ENCODE results near the gene CDC34.

CDC34 gene

DNA sequence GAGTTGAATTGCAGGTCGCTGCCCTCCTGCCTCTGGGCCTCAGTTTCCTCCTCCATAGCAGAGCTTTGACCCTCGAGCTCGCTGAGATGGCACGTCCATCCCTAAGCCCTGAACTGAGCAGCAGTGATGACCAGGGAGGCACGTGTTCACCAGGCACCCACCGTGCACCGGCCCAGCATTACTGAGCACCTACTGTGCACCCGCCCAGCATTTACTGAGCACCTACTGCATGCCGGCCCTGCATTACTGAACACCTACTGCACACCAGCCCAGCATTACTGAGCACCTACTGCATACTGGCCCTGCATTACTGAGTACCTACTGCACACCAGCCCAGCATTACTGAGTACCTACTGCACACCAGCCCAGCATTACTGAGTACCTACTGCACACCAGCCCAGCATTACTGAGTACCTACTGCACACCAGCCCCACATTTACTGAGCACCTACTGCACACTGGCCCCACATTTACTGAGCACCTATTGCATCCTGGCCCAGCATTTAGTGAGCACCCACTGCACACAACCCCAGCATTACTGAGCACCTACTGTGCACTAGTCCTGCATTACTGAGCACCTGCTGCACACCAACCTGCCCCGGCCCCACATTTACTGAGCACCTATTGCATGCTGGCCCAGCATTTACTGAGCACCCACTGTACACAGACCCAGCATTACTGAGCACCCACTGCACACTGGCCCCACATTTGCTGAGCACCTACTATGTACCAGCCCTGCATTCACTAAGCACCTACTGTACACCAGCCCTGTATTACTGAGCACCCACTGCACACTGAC lies 18.0 kb upstream of the CDC34 start:
- H3K4me1 ChIP-seq (ENCODE audit: control insufficient read depth in 1 of 2, insufficient read depth in 1 of 2, low read depth in 1 of 2, low read length in 1 of 2), result peaks cover 15 to 16% of the 10 kb centered on the region in 2 experiments
- no peak overlapping the region for H3K27ac ChIP-seq
- H3K36me3 ChIP-seq, result peaks cover 9% of the 10 kb centered on the region
- TF ChIP-seq, protein P1, sequence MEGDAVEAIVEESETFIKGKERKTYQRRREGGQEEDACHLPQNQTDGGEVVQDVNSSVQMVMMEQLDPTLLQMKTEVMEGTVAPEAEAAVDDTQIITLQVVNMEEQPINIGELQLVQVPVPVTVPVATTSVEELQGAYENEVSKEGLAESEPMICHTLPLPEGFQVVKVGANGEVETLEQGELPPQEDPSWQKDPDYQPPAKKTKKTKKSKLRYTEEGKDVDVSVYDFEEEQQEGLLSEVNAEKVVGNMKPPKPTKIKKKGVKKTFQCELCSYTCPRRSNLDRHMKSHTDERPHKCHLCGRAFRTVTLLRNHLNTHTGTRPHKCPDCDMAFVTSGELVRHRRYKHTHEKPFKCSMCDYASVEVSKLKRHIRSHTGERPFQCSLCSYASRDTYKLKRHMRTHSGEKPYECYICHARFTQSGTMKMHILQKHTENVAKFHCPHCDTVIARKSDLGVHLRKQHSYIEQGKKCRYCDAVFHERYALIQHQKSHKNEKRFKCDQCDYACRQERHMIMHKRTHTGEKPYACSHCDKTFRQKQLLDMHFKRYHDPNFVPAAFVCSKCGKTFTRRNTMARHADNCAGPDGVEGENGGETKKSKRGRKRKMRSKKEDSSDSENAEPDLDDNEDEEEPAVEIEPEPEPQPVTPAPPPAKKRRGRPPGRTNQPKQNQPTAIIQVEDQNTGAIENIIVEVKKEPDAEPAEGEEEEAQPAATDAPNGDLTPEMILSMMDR (IDR thresholded peaks at IDR 0.05), result no peak
- H3K9me3 ChIP-seq, result no peaks in the 10 kb centered on the region
- peaks cover 25% of the 10 kb centered on the region for H3K27me3 ChIP-seq
- H3K4me3 ChIP-seq (ENCODE audit: low read depth in 1 of 2, low read length in 1 of 2), result no peak overlapping the region

DNA sequence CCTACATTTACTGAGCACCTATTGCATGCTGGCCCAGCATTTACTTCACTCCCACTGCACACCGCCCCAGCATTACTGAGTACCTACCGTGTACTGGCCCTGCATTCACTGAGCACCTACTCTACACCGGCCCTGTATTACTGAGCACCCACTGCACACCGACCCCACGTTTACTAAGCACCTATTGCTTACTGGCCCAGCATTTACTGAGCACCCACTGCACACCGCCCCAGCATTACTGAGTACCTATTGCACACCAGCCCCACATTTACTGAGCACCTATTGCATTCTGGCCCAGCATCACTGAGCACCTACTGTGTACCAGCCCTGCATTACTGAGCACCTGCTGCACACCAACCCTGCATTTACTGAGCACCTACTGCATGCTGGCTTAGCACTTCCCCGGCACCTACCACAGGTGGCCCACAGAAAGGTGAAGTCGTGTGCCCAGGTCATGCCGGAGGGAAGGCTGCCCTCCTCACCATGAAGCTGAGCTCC lies 17.3 kb upstream of the CDC34 start:
- Histone ChIP-seq H3K27me3 (peaks cover 32% of the 10 kb centered on the region), H3K36me3 (peaks cover 9% of the 10 kb centered on the region), H3K27ac (no peak overlapping the region), H3K4me3 (ENCODE audit: low read depth in 1 of 2, low read length in 1 of 2) (no peak overlapping the region), H3K9me3 (no peaks in the 10 kb centered on the region), H3K4me1 (ENCODE audit: control insufficient read depth in 1 of 2, insufficient read depth in 1 of 2, low read depth in 1 of 2, low read length in 1 of 2) (peaks cover 15 to 16% of the 10 kb centered on the region in 2 experiments)
- TF ChIP-seq, protein P1 (IDR thresholded peaks at IDR 0.05), result no peak

DNA sequence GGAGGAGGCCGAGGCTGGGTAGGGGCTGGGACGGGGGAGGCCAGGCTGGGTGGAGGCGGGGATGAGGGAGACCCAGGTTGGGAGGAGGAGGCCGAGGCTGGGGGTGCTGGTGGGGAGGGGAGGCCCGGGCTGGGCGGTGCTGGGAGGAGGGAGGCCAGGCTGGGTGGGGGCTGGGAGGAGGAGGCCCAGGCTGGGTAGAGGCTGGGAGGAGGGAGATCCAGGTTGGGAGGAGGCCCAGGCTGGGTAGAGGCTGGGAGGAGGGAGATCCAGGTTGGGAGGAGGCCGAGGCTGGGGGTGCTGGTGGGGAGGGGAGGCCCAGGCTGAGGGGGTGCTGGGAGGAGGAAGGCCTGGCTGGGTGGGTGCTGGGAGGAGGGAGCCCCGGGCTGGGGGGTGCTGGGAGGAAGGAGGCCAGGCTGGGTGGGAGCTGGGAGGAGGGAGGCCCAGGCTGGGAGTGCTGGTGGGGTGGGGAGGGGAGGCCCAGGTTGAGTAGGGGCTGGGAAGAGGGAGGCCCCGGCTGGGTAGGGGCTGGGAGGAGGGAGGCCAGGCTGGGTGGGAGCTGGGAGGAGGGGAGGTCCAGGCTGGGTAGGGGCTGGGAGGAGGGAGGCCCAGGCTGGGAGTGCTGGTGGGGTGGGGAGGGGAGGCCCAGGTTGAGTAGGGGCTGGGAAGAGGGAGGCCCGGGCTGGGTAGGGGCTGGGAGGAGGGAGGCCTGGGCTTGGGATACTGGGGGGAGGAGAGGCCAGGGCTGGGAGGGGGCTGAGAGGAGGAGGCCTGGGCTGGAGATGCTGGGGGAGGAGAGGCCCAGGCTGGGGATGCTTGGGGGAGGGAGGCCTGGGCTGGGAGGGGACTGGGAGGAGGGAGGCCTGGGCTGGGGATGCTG lies 13.6 kb upstream of the CDC34 start:
- Histone ChIP-seq H3K27me3 (peaks cover 23% of the 10 kb centered on the region), H3K27ac (no peak overlapping the region), H3K4me1 (ENCODE audit: control insufficient read depth in 1 of 2, insufficient read depth in 1 of 2, low read depth in 1 of 2, low read length in 1 of 2) (no peaks in the 10 kb centered on the region), H3K9me3 (no peaks in the 10 kb centered on the region), H3K4me3 (ENCODE audit: low read depth in 1 of 2, low read length in 1 of 2) (no peak overlapping the region), H3K36me3 (peaks cover 16% of the 10 kb centered on the region)
- TF ChIP-seq, protein P1 (IDR thresholded peaks at IDR 0.05), result no peak

DNA sequence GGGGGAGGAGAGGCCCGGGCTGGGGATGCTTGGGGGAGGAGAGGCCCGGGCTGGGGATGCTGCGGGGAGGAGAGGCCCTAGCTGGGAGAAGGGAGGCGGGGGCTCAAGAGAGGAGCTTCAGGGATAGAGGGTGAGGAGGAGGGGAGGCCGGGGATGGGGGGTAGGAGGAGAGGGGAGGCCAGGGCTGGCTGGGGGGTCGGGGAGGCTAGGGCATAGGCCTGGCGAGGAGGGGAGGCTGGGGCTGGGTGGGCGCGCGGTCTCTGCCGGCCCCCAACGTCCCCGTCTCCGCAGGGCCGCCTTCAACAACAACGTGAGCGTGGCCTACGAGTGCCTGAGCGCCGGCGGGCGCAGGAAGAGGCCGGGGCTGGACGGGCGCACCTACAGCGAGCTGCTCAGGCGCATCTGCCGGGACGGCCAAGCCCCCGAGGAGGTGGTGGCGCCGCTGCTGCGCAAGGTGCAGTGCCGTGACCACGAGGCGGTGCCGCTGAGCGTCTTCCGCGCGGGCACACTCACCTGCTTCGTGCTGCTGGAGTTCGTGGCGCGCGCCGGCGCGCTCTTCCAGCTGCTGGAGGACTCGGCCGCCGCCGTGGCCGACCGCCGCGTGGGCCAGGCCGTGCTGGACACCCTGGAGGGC lies 12.8 kb upstream of the CDC34 start:
- H3K27me3 ChIP-seq, result peaks cover 21% of the 10 kb centered on the region
- TF ChIP-seq, protein P1 (IDR thresholded peaks at IDR 0.05), result no peak
- H3K4me3 ChIP-seq (ENCODE audit: low read depth in 1 of 2, low read length in 1 of 2), result no peak overlapping the region

DNA sequence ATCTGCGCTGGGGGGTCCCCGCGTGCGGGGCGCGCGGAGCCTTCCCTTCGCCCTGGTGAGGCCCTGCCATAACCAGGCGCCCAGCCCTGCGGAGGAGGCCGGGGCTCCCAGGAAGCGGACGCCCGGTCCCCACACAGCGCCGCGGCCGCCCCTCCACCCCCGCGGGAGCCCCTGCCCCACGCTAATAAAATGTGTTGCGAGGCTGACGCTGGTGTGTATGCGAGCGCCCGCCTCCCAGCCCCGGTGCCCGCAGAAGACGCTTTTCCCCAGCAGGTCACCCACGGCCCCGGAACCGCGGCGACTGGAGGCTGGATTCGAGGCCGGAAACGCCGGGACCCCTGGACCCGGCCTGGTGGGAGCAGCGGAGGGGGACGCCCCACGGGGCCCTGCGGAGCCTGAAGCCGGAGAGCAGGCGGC lies 12.1 kb upstream of the CDC34 start:
- no peaks in the 10 kb centered on the region for H3K4me1 ChIP-seq (ENCODE audit: control insufficient read depth in 1 of 2, insufficient read depth in 1 of 2, low read depth in 1 of 2, low read length in 1 of 2)
- H3K4me3 ChIP-seq (ENCODE audit: low read depth in 1 of 2, low read length in 1 of 2), result no peak overlapping the region
- peaks cover 6% of the 10 kb centered on the region for H3K36me3 ChIP-seq
- no peak overlapping the region for H3K27ac ChIP-seq
- H3K9me3 ChIP-seq, result no peaks in the 10 kb centered on the region
- TF ChIP-seq, protein P1 (IDR thresholded peaks at IDR 0.05), result no peak
- H3K27me3 ChIP-seq, result peaks cover 21% of the 10 kb centered on the region

More for the DNA sequence above, 12.8 kb upstream of the CDC34 start:
- no peaks in the 10 kb centered on the region for H3K4me1 ChIP-seq (ENCODE audit: control insufficient read depth in 1 of 2, insufficient read depth in 1 of 2, low read depth in 1 of 2, low read length in 1 of 2)
- no peaks in the 10 kb centered on the region for H3K9me3 ChIP-seq
- H3K36me3 ChIP-seq, result peaks cover 14% of the 10 kb centered on the region
- no peak overlapping the region for H3K27ac ChIP-seq
